ENCODE data around the gene FHAD1. TPM values are rescaled to one million over a fixed set of nuclear protein-coding genes. Genes with fewer than 3 reads are reported as not detected.
A peak's percentile ranks its signal among the peaks of the same experiment; 100 is the strongest.

FHAD1 gene
- 1 to 10 TPM; 2.9 to 9.8 (median 3.3) TPM for polyA plus RNA-seq (ENCODE audit: insufficient read length in 4 of 4)

- peak; percentile 55 to 73 (median 58) for DNase-seq (ENCODE audit: low read depth in 4 of 4, low spot score in 3 of 4)
These were observed at the start of gene FHAD1 for GRCh38 chr1:15246960-15247614. Gene FHAD1 (plus strand): TSS chr1:15247223. CDS start chr1:15251785, 4,562 bp downstream.

DNA sequence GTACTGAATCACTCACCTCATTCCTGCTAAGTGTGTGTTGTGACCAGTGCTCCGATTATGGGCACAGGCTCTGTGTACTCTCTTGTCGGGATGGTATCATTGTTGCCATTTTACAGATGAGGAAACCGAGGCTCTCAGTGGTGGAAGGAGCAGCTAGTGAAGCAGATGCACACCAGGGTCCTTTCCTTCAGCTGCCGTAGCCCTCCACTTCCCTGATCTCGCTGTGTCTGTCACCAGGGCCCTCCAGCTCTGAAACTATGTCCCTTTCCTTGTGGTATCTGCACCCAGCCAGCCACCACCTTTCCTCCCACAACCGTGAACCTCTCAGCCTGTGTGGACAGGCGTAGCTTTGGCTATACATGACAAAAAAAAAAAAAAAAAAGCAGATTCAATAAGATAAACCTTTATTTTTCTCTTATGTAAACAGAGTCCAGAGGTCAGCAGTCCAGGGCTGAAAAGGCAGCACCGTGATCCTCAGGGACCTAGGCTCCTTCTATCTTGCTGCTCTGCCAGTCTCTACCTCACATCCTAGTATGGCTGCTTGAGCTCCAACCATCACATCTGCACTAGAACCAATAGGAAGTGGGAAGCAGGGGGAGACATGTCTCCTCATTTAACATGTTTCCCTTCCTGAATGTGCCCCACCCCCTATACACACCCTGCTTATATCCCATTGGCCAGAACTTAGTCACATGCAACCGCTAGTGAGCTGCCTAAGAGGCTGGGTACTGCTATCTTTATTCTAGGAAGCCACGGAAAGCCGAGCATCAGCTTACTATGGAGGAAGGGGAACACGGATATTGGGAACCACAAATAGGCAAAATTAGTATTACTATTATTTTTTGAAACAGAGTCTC is 49.2 kb upstream of the FHAD1 start:
- no peak for DNase-seq (ENCODE audit: low read depth in 4 of 4, low spot score in 3 of 4)

DNA sequence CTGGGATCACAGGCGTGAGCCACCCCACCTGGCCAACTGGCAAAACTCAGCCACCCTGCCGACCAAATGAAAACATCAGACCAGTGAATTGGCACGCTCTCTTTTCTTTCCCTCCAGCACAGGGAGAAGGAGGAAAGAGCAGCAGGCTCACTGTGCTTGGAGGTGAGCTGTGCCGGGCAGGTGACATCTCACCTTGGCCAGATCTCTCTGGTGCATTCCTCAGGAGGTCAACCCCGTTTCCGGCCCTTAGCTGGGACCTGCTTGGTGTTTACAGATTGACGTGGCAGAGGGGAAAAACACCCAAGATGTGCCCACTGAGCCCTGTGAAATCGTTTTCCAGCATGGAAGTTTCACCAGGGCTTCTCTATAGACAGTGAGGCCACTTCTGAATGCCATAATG is 48.3 kb upstream of the FHAD1 start:
- no peak for DNase-seq (ENCODE audit: low read depth in 4 of 4, low spot score in 3 of 4)

DNA sequence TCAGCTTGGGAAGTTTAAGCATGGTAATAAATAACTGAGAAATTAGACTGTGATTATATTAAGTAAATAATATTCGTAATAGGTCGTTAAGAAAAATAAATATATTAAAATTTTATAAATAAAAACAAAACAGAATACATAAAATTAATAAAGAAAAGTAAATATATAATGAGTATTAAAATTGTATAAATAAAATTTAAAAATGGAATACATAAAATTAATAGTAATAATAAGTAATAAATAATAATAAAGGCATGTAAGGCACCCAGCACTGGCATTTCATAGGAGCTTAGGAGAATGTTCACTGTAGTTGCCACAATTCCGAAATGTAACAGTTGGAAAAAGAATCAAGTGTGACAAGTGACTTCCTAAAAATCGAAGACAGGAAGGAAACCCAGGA is 45.8 kb upstream of the FHAD1 start:
- no peak for DNase-seq (ENCODE audit: low read depth in 4 of 4, low spot score in 3 of 4)

- no peak for DNase-seq (ENCODE audit: low read depth in 4 of 4, low spot score in 3 of 4)
These were observed 45.0 kb upstream of the FHAD1 start for GRCh38 chr1:15201849-15202551.

DNA sequence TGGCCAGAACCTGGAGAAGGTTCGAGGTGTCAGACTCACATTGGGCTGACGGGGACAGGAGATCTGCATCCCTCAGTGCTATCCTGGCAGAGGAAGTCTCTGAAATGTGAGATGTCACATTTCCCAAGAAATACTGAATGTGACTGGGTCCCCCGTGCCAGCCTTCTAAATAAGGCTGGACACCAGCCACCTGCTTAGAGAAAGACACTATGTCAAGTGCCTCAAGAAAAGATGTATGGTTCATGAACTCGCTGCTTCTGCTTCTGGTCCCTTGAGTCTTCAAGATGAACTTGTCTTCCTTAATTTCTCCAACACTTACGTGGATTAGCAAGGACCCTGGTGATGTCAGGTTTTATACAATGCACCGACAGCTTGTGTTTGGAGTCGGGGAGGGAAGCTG is 42.1 kb upstream of the FHAD1 start:
- DNase-seq (ENCODE audit: low read depth in 4 of 4, low spot score in 3 of 4): no peak

GRCh38 chr1:15205586-15206346 is 41.3 kb upstream of the FHAD1 start:
- no peak for DNase-seq (ENCODE audit: low read depth in 4 of 4, low spot score in 3 of 4)

GRCh38 chr1:15206418-15207030 is 40.5 kb upstream of the FHAD1 start:
- DNase-seq (ENCODE audit: low read depth in 4 of 4, low spot score in 3 of 4): no peak

- DNase-seq (ENCODE audit: low read depth in 4 of 4, low spot score in 3 of 4): no peak
These were observed 39.8 kb upstream of the FHAD1 start for GRCh38 chr1:15207031-15207828.

DNA sequence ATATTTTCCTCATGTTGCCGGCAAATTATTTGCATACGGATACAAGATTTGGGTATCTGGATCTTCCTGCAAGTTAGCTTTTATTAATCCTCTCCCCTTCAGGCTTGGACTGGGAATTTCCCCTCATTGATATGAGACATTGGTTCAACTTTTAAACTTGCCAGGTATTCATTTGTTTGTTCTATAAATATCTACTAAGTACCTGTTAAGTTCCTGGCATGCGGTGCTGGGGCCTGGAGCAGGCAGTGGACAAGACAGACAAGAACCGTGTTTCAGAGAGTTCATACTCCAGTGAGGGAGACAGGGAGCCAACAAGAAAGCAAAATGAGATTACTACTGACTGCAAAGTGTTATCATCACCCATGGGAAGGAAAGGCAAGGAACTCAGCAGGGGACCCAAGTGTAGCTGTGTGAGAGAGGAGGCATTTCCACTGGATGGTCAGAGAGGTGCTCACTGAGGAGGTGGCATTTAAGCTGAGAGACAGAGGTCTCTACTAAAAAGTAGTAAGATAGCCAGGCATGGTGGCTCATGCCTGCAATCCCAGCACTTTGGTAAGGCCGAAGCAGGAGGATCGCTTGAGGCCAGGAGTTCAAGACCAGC is 39.1 kb upstream of the FHAD1 start:
- no peak for DNase-seq (ENCODE audit: low read depth in 4 of 4, low spot score in 3 of 4)

DNA sequence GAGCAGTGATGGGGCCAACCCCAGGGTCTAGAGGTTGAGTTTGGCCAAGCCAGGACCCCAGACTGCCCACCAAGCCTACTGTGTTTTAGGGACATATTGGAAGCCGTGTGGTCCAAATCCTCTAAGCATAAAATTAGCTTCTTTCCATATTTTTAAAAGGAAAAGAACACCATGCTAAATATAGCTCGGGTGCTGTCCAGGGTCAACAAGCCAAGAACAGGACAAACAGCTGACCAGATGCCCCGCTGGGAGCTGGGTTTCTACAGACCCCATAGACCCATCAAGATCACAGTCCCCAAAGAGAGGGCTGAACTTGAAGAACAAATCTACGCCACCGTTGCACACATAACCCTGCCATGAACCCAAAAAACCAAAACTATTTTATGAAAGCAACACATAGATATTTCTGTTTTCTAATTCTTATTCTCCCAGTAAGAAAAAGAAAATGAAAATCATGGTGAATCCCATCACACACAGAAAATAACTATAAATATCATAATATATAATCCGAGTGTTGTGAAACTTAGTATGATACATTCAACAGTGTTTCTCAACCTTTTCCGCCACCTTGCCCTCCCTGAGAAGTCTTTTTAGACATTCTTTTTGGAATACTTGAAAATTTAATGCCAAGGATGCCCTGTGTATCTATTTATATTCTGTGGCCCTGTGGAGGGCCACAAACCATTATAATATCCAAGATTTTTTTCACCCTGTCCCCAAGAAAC is 36.2 kb upstream of the FHAD1 start:
- no peak for DNase-seq (ENCODE audit: low read depth in 4 of 4, low spot score in 3 of 4)

DNA sequence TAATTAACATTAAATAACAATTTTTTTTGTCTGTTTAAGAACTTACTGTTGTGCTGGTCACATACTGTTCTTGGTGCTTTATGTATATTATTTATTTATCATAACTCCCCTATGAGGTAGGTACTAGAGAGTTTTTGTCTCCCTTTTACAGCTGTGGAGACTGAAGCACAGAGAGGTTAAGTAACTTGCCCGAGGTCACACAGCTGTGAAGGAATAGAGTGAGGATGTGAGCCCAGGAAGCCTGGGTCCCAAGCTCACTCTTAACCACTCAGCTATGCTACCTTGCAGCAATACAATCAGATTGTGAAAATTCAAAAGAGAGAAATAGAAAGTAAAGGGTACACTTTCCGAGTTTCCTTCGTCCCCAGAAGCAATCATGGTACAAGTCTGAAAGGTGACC is 35.6 kb upstream of the FHAD1 start:
- no peak for DNase-seq (ENCODE audit: low read depth in 4 of 4, low spot score in 3 of 4)

DNA sequence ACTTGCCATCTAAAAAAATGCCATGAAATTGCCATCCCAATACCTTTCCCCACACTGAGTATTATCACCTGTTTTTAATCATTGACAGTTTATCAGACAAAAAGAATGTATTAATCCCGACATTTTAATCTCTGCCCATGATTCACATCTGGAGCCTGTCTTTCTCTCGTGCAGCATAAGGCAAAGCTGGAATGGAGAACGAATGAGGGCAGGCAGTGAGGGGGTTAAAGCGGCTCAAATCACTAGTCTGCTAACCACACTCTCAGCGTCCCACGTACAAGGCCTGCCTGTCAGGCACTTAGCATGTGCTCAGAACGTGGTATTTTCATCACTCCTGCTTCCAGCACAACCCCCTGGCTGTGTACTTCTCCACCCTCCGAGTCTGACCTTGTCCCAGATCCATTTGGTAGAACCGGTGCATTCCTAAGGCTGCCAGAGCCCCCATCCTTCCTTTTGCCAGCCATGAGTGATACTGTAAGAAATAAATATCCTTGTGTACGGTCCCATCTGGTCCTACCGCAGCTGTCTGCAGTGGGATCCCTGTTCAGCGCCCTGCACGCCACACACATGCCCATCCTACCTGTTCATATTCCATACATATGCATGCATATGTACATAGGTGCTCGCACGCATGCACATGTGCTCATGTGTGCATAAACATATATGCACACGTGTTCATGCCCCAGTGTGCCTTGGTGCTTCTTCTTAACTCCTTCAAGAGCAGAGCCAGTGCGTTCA is 34.6 kb upstream of the FHAD1 start:
- DNase-seq (ENCODE audit: low read depth in 4 of 4, low spot score in 3 of 4): no peak

GRCh38 chr1:15212954-15213291 is 34.1 kb upstream of the FHAD1 start:
- no peak for DNase-seq (ENCODE audit: low read depth in 4 of 4, low spot score in 3 of 4)

GRCh38 chr1:15213341-15213821 is 33.6 kb upstream of the FHAD1 start:
- no peak for DNase-seq (ENCODE audit: low read depth in 4 of 4, low spot score in 3 of 4)

DNA sequence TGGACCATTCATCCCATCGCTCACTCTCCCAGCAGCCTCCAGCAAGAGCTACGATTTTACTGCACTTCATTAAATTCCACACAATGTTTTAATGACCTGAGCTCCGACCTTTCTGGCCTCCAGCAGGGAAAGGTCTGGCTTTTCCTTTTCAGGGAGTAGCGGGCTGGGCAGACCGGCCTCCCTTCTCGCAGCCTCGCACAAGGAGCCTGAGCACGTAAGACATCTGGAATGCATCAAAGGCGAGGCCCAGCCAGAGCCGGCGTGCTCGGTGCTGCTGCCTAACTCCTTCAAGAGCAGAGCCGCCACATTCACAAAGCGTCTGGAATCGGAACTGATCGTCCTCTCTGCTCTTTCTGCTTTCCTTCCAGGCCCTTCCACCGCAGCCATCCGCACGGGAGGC is 32.5 kb upstream of the FHAD1 start:
- DNase-seq (ENCODE audit: low read depth in 4 of 4, low spot score in 3 of 4): peak in 1 of 4 donors; percentile 77

DNA sequence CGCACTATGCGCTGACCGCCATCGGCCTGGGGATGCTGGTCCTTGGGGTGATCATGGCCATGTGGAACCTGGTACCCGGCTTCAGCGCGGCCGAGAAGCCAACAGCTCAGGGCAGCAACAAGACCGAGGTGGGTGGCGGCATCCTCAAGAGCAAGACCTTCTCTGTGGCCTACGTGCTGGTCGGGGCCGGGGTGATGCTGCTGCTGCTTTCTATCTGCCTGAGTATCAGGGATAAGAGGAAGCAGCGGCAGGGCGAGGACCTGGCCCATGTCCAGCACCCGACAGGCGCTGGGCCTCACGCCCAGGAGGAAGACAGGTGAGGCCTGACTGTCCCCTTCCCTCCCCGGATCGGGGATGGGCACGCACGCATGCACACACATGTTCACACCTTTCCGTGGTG is 31.9 kb upstream of the FHAD1 start:
- DNase-seq (ENCODE audit: low read depth in 4 of 4, low spot score in 3 of 4): no peak

GRCh38 chr1:15217654-15218053 is 29.4 kb upstream of the FHAD1 start:
- no peak for DNase-seq (ENCODE audit: low read depth in 4 of 4, low spot score in 3 of 4)

Data from left renal pelvis (tissue), 4 donors.